Astrocyte of the spinal cord (primary cell): ENCODE results near the gene NRIP1.

Experiments
- DNase-seq: peaks from one replicate; pipeline ENCODE4 v3.0.0; 2011; ENCODE audit warnings: low read depth, low spot score
- H3K4me3 ChIP-seq: 2 replicates; pipeline ENCODE4 v1.5.1; 2011; ENCODE audit warnings: low read depth, mild to moderate bottlenecking, low read length, moderate library complexity
- in situ Hi-C: cut with HindIII; loops from 2 replicates; pipeline ENCODE4 v1.10.0; 2017; ENCODE audit warnings: low sequenced_read_pairs
- TF ChIP-seq, protein P1 (sequence below): IDR thresholded peaks from 2 replicates; pipeline ENCODE4 v1.5.1; 2012; ENCODE audit warnings: low read depth, mild to moderate bottlenecking, low read length, inconsistent platforms

NRIP1 gene

DNA sequence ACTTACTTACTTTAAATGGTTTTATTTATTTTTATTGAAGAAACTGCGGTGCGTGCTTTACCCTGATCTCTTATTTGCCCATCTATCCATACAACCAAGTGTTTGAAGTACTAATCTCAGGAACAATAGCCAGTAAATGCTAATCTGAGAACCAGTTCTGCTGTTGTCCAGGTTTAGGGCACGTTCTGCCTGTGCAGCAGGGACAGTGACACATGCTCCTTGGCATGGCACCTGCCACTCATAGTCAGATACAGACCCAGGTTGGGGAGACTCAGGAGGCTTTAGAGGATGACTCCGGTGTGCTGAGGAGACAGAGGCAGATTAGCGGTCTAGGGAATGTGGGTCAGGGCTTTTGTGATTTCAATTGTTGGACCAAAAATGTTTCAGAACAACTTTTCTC is 83.6 kb downstream of the NRIP1 start:
- in situ Hi-C loops, result no loop called here
- H3K4me3 ChIP-seq, result no peak overlapping the region
- no peak for DNase-seq
- TF ChIP-seq, protein P1, sequence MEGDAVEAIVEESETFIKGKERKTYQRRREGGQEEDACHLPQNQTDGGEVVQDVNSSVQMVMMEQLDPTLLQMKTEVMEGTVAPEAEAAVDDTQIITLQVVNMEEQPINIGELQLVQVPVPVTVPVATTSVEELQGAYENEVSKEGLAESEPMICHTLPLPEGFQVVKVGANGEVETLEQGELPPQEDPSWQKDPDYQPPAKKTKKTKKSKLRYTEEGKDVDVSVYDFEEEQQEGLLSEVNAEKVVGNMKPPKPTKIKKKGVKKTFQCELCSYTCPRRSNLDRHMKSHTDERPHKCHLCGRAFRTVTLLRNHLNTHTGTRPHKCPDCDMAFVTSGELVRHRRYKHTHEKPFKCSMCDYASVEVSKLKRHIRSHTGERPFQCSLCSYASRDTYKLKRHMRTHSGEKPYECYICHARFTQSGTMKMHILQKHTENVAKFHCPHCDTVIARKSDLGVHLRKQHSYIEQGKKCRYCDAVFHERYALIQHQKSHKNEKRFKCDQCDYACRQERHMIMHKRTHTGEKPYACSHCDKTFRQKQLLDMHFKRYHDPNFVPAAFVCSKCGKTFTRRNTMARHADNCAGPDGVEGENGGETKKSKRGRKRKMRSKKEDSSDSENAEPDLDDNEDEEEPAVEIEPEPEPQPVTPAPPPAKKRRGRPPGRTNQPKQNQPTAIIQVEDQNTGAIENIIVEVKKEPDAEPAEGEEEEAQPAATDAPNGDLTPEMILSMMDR, result no peak

DNA sequence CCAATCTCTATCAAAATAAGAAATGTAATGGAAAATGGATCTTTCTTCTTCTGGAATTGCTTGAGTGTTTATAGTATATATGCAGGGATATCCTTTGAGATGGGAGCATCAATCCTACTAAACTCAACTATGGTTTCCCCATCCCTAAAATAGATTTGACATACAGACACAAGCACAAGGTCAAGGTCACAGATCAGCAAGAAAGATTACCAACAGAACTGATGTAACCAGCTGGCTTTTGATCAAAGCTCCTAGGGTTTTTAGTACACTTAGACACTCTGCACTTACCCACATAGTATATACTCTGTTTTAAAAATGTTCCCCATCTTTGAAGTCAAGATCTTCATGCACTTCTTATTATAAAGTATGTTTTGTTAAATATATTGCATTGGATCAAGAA is 85.5 kb downstream of the NRIP1 start:
- in situ Hi-C loops, result no loop called here
- TF ChIP-seq, protein P1, result no peak
- DNase-seq, result no peak
- no peak overlapping the region for H3K4me3 ChIP-seq

DNA sequence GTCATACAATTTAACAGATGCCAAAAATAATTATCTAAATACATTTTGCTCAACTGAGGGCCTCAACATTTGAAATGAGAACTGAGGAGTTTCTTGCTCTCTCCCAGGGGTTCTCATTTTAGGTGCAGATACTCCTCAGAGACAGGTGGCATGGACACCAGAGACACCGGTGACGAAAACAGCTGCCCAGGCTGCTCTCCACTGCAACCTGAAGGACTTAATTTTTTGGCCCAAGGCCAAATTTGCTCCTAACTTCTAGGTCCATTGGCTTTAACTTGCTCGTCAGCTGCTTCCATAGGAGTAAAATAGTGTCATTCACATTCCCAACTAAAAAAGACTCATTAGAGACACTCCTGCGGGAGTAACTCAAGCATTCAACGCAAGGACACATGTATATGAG is 87.0 kb downstream of the NRIP1 start:
- in situ Hi-C loops, result no loop called here
- TF ChIP-seq, protein P1, result no peak
- H3K4me3 ChIP-seq, result no peak overlapping the region
- no peak for DNase-seq

DNA sequence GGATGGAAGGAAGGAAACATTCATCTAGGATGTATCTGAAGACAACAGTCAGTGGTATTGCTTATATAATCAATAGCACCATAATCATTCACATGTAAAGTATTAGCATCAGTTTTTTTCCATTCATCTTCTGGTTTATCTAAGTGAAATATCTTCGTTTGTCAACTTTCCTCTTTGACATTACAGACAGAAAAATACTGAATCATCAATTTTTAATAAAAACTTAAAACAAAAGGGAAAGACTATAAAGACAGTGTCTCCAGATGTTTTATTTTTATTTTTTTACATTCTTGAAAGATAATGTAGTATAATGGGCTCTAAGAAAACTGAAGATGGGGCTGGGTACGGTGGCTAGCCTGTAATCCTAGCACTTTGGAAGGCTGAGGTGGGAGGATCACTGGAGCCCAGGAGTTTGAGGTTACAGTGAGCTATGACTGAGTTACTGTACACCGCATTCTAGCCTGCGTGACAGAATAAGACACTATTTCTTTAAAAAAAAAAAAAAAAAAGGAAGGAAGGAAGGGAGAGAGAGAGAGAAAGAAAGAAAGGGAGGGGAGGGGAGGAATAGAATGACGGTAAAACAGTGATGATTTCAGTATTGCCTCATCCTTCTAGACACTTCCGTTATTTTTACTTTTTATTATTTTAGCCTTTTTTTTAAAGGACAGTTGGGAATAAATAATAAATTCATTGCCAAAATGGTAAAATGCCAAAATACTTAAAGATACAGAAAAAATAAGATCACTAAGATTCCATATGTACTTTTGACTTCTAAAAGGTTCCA is 89.5 kb downstream of the NRIP1 start:
- no peak overlapping the region for H3K4me3 ChIP-seq
- in situ Hi-C loops, result no loop called here
- TF ChIP-seq, protein P1, result no peak
- no peak for DNase-seq

DNA sequence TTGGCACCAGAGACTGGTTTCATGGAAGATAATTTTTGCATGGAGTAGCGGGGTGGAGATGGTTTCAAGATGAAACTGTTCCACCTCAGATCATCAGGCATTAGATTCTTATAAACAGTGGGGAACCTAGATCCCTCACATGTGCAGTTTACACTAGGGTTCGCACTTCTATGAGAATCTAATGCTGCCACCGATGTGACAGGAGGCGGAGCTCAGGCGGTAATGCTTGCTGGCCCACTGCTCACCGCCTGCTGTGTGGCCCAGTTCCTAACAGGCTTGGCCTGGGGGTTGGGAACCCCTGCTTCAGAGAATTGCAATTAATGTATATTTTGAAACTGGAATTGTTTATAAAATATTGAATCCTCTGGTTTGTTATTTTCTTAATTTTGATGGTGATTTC is 92.1 kb downstream of the NRIP1 start:
- in situ Hi-C loops, result no loop called here
- DNase-seq, result no peak
- TF ChIP-seq, protein P1, result no peak
- no peak overlapping the region for H3K4me3 ChIP-seq

DNA sequence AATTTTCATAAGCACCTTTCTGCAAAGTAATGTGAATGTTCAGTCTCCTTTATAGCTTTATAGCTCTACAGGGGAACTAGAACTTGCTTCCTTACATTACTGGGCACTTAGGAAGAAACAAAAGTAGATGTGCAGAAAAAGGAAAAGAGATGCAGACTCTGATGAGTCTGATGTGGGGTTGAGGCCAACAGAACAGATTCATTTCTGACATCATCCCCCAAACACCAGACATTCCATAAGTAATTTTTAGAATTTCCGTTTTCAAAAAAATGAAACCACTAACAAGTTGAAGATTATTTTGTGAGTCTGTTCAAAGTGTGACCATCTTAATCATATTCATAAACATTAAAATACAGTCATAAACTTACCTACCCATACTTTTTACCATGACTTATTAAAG is 96.0 kb downstream of the NRIP1 start:
- no peak overlapping the region for H3K4me3 ChIP-seq
- DNase-seq, result no peak
- in situ Hi-C loops, result no loop called here
- TF ChIP-seq, protein P1, result no peak
